ENCODE results near the gene THBS2.

THBS2 gene

DNA sequence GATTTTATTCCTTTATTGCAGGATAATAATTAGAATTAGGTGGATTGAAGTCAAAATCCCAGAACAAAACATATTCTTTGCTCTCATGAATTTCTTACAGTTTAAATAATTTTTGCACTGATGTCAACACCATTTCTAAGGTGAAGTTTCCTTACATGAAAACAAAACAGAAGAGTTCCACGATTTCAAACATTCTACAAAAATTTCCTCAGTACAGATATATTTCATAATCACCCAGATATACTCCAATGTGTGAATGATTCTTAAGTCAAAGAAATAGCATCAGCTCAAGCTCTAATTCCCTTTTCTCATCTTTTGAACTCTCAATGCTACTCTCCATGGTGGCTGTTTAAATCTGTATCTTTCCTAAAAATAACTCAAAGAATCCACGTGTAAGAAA lies 39.5 kb upstream of the THBS2 start:
- TF ChIP-seq, protein P1, sequence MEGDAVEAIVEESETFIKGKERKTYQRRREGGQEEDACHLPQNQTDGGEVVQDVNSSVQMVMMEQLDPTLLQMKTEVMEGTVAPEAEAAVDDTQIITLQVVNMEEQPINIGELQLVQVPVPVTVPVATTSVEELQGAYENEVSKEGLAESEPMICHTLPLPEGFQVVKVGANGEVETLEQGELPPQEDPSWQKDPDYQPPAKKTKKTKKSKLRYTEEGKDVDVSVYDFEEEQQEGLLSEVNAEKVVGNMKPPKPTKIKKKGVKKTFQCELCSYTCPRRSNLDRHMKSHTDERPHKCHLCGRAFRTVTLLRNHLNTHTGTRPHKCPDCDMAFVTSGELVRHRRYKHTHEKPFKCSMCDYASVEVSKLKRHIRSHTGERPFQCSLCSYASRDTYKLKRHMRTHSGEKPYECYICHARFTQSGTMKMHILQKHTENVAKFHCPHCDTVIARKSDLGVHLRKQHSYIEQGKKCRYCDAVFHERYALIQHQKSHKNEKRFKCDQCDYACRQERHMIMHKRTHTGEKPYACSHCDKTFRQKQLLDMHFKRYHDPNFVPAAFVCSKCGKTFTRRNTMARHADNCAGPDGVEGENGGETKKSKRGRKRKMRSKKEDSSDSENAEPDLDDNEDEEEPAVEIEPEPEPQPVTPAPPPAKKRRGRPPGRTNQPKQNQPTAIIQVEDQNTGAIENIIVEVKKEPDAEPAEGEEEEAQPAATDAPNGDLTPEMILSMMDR (IDR thresholded peaks at IDR 0.05; ENCODE audit: insufficient read depth, low read depth, low read length, missing control alignments): no peak
- no peak overlapping the region for H3K4me3 ChIP-seq (ENCODE audit: low read length)
- no peak for DNase-seq (ENCODE audit: low read depth)

DNA sequence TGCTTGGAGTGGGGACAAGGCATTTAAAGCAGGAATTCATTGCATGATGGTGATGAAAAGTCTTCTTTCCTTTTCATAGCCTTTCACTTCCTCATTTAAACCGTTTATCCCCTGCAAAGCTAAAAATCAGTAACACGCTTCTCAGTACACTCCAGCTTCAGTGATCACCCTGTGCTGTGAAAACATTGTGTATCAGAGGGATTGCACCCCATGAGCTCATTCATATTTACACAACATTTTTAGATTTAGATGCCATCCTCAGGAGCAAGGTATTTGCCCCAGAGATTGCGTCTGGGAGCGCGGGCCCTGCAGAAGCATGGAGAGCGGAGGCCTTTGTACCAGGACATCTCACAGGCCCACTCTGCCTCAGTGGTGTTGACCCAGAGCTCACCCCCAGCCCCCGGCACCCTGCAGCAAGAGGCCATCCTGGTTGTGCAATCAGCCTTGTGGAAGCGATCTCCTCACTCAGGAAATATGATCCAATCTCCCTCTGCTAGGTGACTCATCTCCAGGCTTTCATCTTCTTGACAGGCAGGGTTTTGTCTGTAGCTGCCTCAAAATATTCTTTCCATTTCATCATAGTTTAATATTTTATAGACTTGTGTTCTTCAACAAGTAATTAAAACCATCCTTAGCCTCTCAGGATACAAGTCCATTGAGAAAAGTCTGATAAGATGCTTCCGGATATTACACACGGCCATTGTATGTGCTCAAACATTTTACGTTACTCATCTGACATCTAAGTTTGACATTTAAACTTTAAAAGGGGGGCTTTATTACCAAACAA lies 38.9 kb upstream of the THBS2 start:
- H3K4me3 ChIP-seq (ENCODE audit: low read length): no peak overlapping the region
- DNase-seq (ENCODE audit: low read depth): peak; percentile 93

DNA sequence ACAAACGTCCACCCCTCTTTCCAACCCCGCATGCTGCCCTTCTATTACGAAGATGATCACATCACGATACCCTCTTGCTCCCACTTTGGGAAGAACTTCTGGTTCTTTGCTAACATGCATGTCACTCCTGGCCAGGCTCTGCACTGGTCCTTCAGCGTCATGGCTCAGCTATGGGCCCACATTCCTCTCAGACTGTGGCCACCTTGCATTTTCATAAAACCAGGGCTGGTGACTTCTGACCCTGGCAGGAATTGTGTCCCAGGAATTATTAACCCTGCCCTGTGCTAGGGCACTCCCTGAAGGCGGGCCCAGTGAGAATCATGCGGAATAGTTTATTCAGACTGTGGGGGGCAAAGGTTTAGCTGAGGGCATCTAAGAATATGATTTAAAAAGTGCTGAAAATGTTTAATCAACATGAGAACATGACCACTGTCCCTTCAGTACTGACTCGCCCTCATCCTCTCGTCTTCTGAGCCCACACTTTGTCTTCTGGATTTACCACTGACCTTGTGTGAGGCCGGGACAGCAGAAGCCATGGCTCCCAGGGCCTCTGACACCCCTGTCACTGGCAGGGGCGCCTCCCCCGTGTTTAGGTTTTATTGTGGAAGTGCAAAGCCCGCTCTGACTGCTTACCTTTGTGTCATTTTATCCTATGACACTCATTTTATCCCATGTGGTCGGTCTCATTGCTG lies 38.1 kb upstream of the THBS2 start:
- DNase-seq (ENCODE audit: low read depth): no peak
- TF ChIP-seq, protein P1 (IDR thresholded peaks at IDR 0.05; ENCODE audit: insufficient read depth, low read depth, low read length, missing control alignments): no peak
- H3K4me3 ChIP-seq (ENCODE audit: low read length): no peak overlapping the region

More for the DNA sequence above, 38.9 kb upstream of the THBS2 start:
- TF ChIP-seq, protein P1 (IDR thresholded peaks at IDR 0.05; ENCODE audit: insufficient read depth, low read depth, low read length, missing control alignments): no peak

DNA sequence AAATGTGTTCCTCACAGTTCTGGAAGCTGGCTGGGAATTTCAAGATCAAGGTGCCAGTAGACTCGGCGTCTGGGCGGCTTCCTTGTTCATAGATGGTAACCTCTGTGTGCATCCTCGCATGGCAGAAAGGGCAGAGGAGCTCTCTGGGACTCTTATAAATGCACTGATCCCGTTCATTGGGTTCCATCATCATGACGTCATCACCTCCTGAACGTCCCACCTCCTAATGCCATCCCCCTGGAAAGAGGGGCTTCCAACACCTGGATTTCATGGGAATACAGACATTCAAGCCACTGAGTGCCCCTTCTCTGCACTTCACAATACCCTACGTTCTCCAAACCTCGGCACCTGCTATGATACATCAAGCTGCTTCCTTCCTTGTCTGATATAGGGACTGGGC lies 37.5 kb upstream of the THBS2 start:
- no peak for DNase-seq (ENCODE audit: low read depth)
- TF ChIP-seq, protein P1 (IDR thresholded peaks at IDR 0.05; ENCODE audit: insufficient read depth, low read depth, low read length, missing control alignments): no peak
- no peak overlapping the region for H3K4me3 ChIP-seq (ENCODE audit: low read length)

DNA sequence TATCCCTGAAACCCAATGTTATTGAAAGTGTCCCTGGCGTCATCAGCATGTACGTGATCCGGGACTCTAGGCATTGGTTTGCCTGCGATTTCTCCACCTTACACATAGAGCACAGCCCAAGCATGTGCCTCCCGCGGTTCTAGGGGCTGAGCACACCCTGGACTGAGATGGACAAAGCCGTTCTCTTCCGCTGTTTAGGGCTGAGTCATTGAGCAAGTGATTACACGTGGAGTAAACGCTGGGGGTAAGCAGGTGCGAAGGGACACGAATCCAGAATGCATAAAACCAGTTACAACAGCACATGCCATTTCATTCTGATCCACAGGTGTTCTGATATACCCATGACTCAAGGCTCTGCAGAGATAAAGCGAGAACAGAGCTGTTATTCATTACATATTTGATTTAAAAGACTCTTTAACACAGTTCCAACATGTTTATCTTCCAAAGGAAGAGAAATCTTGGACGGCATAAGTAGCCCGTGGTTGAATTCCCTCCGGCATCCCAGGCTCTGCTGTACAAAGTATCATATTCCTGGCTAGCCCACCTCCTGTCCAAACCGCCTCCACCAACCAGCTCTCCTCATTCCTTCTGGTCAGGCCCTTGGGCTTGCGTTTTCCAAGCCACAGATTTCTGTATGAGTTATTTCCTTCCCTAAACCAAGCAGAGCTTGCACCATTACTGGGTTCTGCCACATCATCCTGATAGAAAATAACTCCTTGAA lies 36.1 kb upstream of the THBS2 start:
- DNase-seq (ENCODE audit: low read depth): peak; percentile 89
- TF ChIP-seq, protein P1 (IDR thresholded peaks at IDR 0.05; ENCODE audit: insufficient read depth, low read depth, low read length, missing control alignments): no peak
- no peak overlapping the region for H3K4me3 ChIP-seq (ENCODE audit: low read length)

DNA sequence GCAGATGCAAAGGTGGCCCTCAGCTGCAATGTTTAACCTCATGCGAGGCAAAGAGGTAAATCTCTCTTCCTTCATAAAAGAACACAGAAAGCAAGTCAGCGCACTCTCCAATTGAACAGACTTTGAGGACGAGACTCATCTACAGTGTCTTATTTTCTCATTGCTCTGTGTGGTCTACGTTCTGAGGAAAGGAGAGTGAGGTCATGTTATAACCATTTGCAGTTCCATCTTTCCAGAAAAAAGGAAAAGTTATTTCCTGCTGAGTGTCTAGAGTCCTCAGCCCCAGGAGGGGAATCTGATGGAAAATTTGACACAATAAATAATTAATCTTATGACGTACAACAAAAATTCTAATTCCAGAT lies 35.6 kb upstream of the THBS2 start:
- H3K4me3 ChIP-seq (ENCODE audit: low read length): no peak overlapping the region
- DNase-seq (ENCODE audit: low read depth): no peak
- TF ChIP-seq, protein P1 (IDR thresholded peaks at IDR 0.05; ENCODE audit: insufficient read depth, low read depth, low read length, missing control alignments): no peak
